HG02884 (cell line): Measurements from ENCODE around the gene CEP44.
"Not testable (repeated sequence)": the region's sequence is repeated elsewhere in the genome, so short reads cannot be mapped to it uniquely, and the experiment has no call there.

Experiments
- ATAC-seq: cut with Tn5 transposase; IDR thresholded peaks from one replicate; pipeline ENCODE4 v1.9.1; 2021; ENCODE audit warnings: mild to moderate bottlenecking, moderate library complexity; ENCODE audit not compliant: unreplicated experiment

Gene CEP44

GRCh38 chr4:174277433-174277832 is 6.3 kb upstream of the CEP44 start:
- no peak for ATAC-seq

DNA sequence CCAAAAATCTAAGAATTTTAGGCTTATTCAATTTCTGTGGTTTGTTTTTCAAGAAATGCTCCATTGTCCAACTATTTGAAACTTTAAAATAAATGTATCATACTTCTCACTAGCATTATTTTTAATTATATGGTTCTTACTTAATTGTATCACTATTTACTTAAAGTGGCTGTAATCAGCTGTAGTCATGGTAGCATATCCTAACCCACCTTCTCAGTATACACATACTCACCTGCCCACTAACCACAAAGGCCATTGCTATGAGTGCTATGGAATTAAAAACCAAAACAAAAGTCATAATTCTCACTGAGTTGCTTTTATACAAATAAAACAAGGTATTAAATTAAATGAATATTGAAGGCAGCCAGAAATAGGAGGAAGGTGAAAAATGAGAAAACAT is 5.2 kb upstream of the CEP44 start:
- ATAC-seq: no peak

DNA sequence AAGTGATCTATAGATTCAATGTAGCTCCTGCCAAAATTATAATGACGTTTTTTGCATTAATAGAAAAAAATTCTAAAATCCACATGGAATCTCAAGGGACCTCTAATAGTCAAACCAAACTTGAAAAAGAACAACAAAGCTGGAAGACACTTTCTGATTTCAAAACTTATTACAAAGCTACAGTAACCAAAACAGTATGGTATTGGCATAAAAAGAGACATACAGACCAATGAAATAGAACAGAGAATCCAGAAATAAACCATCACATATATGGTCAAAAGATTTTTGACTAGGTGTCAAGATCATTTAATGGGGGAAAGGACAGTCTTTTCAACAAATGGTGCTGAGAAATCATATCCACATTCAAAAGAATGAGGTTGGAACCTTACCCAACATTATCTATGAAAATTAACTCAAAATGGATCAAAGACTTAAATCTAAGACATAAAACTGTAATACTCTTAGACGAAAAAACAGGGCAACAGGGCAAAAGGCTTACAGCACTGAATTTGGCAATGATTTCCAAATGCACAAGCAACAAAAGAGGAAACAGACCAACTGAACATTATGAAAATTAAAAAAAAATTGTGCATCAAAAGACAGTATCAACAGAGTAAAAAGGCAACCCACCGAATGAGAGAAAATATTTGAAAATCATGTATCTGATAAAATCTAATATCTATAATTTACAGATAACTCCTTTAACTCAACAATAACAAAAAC is 4.1 kb upstream of the CEP44 start:
- ATAC-seq: no peak

DNA sequence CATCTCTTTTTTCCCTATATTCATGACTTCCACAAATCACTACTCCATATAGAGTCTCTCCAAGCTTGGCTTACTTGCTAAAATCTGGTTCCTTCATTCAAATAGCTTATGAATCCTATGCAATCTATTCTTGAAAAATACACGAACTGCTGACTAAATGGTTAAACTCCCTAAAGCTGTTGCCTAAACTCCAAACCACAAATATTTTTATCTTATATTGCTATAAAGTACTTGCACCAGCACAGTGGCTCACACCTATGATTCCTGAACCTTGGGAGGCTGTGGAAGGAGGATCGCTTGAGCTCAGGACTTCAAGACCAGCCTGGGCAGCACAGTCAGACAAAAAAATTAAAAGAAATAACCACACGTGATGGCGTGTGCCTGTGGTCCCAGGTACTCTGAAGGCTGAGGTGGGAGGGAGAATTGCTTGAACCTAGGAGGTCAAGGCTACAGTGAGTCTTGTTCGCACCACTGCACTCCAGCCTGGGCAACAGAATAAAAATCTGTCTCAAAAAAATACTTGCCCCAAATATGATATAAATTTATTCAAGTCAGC is 2.5 kb upstream of the CEP44 start:
- ATAC-seq: no peak

GRCh38 chr4:174281901-174282300 is 1.8 kb upstream of the CEP44 start:
- ATAC-seq: no peak

GRCh38 chr4:174282836-174283506 is 740 bp upstream of the CEP44 start:
- ATAC-seq: peak; percentile 96

- ATAC-seq: no peak
Measured at GRCh38 chr4:174284487-174284886, 776 bp downstream of the CEP44 start.

DNA sequence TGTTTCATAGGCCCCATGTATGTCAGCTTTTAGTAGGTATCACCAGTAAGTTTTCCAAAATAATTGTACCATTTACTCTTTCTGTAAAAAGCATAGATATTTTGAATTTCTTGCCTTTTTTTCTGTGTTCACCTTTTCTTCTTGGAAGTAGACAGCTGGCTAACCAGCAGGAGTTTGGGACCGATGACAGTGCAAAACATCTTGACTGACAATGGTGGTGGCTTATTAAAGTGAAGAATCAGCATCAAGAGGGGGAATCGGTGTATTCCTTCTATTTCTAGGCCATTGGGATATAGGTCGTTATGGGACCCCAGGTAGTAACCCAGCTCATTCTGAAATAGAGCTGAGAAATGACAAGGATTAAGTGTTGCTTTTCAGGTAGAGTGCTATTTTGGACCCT is 3.2 kb downstream of the CEP44 start:
- ATAC-seq: no peak

- no peak for ATAC-seq
Measured at GRCh38 chr4:174292473-174292872, 8.8 kb downstream of the CEP44 start.

GRCh38 chr4:174294641-174295040 is 10.9 kb downstream of the CEP44 start:
- not testable (repeated sequence) for ATAC-seq

GRCh38 chr4:174295142-174295541 is 11.4 kb downstream of the CEP44 start:
- not testable (repeated sequence) for ATAC-seq

DNA sequence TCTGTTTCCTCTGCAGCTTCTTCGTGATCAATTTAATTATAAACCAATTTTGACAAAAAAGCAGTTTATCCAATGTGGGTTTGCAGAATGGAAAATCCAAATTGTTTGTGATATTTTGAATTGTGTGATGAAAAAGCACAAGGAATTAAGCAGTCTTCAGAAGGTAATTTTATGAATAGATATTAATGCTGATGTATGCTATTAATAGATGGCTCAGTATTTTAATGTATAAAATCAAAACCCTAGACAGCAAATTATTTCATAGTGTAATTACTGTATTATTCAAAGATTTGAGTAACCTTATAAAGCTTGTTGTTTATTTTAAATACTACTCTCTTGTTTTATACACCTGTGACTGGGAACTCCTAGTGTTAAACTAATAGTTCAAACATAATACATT is 20.0 kb downstream of the CEP44 start:
- ATAC-seq: no peak

GRCh38 chr4:174304664-174305063 is 21.0 kb downstream of the CEP44 start:
- no peak for ATAC-seq

- ATAC-seq: no peak
Measured at GRCh38 chr4:174305961-174306360, 22.2 kb downstream of the CEP44 start.

DNA sequence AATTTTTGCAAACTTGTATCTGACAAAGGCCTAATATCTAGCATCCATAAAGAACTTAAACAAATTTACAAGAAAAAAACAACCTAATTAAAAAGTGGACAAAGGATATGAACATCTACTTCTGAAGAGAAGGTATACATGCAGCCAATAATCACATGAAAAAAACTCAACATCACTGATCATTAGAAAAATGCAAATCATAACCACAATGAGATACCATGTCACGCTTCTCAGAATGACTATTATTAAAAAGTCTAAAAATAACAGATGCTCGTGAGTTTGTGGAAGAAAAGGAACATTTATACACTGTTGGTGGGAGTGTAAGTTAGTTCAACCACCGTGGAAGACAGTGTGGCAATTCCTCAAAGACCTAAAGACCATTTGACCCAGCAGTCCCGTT is 24.0 kb downstream of the CEP44 start:
- ATAC-seq: peak; percentile 79

GRCh38 chr4:174312993-174313392 is 29.3 kb downstream of the CEP44 start:
- ATAC-seq: no peak

DNA sequence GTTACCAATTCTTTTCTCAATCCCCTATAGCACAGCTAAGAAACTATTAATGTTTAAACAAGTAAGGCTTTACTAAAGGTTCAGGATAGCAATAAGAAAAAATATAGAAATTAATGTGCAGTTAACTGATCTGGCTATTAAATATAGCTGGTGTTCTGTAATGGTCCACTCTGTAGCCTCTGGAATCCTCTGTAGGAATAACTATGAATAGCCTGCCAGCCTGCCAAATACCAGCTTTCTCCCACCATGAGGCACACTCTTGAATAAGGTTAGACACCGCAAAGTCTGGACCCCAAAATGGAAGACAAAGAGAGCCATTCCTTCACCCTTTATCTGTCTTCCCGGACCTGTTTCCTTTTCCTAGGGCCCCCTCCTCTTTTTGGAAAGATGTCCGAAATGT is 30.6 kb downstream of the CEP44 start:
- ATAC-seq: no peak

- no peak for ATAC-seq
Measured at GRCh38 chr4:174314770-174315169, 31.1 kb downstream of the CEP44 start.

- no peak for ATAC-seq
Measured at GRCh38 chr4:174316546-174316945, 32.8 kb downstream of the CEP44 start.

DNA sequence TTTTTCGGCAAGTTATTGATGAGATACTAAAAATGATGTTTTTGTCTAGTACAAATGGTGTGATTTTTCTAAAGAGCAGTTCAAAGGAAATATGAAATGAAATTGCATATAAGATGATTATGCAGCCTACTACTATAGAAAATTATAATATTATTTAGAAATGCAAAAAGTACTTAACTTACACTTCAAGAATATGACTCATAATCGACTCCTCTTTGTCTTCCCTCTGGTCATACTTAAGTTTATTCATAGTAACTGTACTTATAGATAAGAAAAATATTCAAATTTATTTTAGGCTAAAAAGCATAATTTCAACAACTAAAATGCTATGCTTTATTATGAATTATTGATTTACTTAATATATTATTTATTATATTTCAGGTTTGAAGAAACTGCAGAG is 33.2 kb downstream of the CEP44 start:
- no peak for ATAC-seq

DNA sequence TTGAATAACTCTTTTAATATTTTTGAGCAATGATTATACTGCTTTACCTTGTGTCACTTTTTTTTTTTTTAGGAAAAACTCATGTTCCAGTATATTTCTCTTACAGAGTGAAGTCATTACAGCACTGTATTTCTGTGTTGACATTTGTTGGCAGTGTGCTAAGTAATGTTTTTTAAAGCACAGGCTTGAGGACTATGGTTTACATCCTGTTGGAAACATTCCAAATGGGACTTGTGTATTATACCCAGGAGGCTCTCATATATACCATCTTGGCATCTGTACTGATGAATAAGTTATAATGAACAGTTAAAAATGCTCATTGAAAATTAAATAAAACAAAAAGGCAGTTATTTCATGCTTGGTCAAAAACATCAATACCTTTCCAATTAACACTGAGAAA is 33.8 kb downstream of the CEP44 start:
- no peak for ATAC-seq
